COR-L47 (cell line): ENCODE results near the gene NRIP3.
"Not testable (repeated sequence)": the region's sequence is repeated elsewhere in the genome, so short reads cannot be mapped to it uniquely, and the experiment has no call there.

Experiments
- DNase-seq: peaks from one replicate; lab custom pipeline; 2025; lab: John Stamatoyannopoulos, UW

Gene NRIP3

DNA sequence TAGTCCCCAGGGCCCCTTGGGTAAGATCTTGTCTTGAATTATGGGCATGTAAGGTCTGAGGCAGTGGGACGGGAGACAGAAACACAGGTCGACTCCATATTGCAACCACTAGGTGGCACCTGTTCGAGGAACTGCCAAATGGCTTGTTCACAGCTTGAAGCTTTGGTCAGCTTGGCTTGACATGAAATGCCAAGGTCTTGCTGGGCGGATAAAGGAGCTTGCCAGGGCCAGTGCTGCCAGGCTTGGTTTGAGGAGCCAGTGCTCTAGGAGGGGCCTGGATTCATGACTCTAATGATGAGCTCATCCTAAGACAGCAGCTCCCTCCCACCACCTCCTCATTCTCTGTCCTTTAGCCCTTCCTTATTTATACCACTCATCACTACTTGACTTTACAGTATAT lies 11.9 kb upstream of the NRIP3 start:
- DNase-seq = peak; percentile 73

DNA sequence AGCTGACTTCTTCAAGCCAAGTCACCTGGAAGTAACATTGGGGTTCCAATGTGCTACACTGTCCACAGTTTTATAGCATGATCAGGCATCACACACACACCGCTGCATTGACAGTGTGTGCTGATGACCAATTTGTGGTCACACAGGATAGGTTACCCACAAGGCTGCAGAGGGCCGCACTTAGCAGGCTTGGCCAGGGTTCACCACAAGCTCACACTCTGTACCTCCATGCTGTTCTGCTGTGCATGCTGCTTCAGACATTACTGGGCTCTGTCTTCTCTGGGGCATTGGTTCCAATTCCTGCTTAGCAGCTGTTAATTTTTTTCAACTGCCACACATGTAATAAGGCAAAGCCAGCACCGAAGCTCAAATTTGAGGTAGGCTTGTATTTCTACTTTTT lies 11.0 kb upstream of the NRIP3 start:
- DNase-seq = no peak

DNA sequence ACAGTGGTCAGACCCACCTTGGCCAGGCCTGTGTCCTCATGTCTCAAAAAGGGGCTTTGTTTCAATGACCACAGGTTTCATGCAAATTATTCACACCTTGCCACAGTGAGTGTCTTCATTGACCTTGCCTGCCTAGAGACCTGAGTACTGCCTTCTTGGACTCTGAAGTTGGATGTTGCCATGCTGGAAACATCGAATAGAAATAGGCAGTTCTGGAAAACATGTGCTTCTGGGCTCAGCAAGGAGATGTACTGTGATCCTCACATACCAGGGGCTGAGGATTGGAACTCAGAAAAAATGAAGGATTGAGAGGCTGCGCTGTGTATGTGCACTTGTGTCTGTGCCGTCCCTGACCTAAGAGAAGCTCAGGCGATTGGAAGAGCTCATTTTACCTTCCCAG lies 9.6 kb upstream of the NRIP3 start:
- no peak for DNase-seq

DNA sequence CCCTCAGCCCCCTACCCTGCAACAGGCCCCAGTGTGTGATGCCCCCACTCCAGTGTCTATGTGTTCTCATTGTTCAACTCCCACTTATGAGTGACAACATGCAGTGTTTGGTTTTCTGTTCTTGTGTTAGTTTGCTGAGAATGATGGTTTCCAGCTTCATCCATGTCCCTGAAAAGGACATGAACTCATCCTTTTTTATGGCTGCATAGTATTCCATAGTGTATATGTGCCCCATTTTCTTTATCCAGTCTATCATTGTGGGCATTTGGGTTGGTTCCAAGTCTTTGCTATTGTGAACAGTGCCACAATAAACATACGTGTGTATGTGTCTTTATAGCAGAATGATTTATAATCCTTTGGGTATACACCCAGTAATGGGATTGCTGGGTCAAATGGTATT lies 5.7 kb upstream of the NRIP3 start:
- not testable (repeated sequence) for DNase-seq

DNA sequence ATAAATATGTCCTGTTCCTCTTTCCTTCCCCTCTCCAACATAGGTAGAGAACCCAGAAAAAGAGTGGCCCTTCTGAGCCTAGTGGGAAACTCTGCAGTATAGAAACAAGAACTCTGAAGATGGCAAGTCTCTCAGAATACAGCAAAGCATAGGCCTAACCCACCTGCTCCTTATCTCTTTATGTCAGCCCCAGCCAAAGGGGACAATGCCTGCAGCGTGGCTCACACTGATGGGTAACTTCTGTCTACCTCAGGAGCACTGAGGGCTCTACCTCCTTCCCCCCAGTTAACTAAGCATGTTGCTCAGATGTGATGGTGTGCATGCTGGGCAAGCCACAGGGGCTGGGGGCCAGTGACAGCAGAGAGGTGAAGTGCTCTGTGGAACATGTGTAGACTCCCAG lies 4.9 kb upstream of the NRIP3 start:
- no peak for DNase-seq

DNA sequence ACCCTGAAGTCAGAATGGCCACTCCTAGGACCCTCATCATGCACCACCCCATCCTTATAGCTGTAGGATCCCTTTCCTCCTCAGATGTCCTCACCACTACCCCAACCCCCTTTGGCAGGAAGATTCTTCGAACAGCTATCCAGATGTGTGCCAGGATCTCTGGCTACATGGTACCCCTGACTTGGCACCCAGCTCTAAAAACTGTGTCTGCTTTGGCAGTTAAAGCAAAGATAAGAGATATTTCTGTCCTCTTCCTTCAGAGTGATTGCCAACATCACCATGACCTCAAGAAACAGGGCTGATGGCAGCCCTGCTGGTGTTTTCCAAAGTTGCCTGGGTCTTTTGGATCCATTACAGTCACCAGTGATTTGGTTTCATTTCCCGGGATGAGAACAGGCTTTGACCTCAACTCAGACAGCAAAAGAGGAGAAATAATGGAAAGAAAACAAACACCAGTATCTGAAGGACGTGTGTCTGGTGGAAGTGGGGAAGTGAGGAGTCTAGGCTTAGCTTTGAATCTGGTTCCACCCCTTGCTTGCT lies 4.3 kb upstream of the NRIP3 start:
- no peak for DNase-seq

DNA sequence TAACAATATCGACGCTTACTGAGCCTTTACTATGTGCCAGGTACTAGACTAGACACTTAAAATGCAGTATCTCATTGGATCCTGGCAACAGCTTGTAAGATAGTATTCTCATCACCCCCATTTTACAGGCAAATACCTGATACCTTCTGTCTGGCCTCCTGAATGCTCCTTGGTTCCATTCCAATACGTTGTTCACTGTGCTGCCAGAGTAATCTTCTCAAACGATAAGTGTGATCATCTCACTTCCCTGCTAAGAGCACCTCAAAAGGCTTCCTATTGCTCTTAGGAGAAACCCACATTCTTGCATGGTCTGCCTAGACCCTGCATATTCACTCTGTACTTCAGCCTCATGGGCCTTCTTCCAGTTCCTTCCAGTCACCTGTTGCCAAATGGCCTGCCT lies 1.3 kb upstream of the NRIP3 start:
- DNase-seq = no peak

DNA sequence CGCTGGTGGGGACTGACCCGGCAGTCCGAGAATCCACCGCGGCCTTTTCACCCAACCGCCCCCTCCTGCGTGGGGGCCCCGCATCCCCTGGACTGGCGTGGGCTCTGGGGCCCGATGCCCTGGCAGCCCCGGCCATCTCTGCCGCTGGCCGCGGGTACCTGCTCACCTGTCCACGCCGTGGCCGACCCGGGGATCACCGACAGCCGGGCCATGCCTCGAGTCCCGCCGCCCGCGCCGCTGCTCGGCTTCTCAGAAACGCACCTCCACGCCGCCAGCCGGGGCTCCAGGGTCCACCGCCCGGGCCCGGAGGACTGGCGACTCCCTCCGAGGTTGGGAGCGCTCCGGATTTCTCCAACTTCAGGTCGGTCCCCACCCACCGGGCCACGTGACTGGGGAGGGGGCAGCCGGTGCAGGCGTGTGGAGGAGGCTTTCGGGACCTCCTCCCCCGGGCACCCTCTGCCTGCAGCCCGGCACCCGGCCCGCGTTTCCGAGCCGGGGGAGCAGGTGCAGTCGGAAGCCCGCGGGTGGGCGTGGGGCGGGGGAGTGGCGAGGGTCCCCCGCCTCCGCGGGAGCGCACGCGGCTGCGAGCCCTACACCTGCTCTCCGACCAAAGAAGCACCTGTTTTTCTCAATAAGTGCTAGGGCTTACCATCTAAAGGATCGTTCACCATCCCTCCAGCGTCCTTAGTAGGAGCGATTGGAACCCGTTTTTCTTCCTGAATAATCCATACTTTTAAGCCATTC lies 554 bp upstream of the NRIP3 start:
- DNase-seq = peak; percentile 23

DNA sequence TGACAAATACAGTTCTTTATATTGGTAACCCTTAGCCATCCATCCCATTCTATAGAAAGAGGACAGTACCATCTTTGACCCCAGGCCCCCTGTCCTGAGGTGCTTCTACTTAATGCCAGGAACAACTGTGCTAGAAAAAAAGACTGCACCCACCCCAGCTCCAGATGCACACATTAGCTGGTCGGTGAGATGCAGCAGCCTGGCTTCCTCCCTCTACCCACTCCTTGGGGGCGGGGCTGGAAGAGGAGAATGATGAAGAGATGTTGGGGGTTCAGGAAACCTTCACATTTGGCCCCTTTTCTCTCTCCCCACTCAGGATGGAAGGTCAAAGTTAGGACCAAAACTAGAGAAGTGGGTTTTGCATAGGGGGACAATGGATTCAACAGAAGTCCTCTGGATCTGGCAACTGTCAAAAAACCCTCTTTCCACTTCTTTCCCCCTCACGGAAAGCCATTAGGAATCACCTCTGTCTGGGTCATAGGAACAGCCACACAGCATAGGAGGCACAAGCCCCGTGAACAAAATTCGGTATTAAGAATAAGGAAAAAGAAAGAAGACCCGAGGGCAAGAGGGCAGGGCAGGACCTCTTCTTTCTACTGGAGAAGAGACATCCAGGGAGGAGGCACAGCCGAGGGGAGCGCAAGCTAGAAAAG lies 755 bp downstream of the NRIP3 start:
- DNase-seq = no peak

DNA sequence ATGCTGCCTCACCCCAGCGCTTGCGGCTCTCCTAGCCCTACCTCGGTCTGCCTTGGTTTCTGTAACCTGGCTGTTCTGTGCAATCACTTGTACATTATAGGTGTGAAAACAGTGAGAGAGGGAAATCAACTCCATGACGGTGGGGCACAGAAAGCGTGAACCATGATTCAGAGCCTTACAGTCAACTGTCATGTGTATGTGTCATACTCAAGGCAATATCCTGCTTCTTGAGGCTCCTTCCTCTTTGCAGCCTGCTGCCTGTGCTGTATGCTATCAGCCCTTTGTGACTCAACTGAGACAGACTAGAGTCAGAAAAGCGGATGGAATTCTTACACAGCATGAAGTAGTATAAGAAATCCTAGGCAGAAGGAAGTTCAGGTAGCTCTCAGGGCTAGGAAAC lies 2.1 kb downstream of the NRIP3 start:
- DNase-seq = no peak

DNA sequence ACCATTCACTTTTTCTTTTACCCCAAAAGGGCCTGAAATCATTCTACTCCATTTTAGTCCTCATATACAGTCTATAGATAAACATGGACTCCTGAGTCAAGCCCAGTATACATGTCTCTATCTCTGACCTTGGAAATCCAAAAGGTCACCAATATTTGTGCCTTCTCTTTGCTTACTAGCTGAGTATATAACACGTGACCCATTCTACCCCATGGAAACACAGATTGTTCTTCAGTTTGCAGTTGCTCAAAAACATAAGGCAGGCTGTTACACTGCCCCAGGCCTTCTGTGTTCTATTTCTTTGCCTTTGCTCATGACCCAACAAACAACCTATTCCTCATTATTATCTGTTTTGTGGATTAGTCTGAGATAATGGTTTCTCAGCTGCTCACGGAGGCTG lies 5.8 kb downstream of the NRIP3 start:
- DNase-seq = no peak

DNA sequence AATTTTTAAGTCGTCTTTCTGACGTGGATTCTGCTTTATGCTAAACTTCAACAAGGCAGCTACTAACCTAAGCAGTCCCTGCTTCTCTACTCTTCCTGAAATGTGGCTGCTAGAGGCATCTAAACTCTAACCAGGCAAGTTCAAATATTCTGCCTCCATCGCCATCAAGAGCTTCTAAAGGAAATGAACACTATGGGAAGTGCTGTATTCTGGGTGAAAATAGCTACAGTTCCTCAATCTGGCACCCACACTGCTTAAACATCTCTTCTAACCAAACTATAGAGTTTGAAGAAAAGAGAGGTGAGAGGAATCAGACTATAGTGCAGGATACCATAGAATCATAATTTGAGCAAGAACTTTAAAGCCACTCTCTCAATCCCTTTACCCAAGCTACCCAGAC lies 6.3 kb downstream of the NRIP3 start:
- DNase-seq = no peak

DNA sequence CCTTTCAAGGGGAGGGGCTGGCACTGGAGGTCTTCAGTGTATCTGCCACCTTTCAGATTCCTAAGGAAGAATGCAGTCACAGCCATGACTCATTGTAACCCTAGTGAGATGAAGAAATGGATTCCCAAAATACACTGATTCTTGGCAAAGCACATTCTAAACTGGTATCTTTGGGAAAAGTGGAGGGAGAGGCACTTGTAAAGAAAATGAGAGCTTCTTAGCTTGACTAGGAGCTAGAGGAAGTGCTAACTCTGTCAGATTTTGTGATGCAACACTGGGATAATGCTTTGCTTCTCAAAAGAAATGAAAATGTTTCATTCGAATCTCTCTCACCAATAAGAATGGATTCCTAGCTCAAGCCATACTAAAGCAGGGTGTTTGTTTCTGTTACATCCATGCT lies 14.3 kb downstream of the NRIP3 start:
- DNase-seq = no peak

DNA sequence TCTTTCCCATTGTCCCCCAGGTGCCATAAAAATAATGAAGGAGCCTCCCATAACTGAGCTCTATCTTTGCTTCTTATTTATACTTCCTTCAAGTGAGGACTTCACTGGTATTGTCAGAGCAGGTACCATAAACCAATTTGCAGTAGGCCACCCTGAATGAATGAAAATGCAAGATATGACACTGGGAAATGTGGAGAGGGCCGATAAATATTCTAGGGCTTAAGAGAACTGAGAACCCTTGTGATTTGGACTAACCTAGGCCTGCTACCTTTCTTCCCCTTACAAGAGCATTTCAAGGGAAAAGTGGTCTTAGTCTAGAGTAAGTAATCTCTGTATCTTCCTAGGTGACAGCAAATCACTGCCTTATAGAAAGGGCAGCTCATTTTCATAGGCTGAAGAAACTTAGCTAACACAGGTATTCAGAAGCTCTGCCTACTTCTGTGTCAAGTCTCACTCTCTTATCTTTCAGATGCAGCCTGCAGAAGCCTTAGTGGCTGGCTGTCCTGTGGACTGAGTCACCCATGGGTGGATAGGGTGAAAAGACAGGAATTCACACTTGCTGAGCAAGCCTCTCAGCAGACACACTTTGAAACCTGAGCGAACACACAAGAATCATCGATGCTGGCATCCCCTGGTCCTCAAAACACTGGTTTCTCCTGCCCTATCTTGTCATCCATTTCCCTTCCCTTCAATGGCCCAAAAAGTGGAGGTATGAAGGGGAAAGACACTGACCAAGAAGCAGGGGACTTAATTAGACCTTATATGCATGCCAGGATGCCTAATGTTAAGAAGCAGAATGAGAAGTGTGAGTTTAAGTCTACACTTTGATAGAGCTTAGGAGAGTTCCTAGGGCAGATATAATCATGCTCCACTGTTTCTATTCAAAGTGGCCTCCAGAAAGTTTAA lies 15.2 kb downstream of the NRIP3 start:
- no peak for DNase-seq

DNA sequence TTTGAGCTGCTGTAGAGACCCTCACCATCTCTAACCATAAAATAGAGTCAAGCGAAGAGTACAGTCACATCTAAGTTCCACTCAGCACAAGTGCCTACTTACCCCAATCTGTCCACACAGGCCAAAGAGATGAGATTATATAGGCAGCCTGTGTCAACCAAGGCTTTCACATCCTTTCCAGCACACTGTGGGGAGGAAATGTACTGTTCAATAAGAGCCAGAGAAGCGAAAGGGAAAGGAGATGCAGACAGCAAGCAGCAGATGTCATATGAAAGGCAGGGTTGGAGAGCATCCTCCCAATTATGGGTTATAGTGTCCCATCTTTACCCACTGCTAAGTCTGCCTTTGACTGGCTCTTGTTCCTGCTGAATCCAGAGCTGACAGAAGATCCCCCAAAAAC lies 16.4 kb downstream of the NRIP3 start:
- DNase-seq = no peak

DNA sequence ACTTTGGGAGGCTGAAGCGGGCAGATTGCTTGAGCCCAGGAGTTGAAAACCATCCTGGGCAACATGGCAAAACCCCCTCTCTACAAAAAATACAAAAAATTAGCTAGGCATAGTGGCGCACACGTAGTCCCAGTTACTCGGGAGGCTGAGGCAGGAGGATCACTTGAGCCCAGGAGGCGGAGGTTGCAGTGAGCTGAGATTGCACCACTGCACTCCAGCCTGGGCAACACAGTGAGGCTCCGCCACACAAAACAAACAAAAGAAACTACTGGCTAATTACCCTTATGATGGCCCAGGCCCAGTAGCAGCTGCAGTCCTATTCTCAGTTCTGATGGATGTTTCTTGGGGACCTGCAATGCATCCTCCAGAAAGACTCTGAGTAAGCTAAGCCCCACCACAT lies 17.0 kb downstream of the NRIP3 start:
- DNase-seq = not testable (repeated sequence)

DNA sequence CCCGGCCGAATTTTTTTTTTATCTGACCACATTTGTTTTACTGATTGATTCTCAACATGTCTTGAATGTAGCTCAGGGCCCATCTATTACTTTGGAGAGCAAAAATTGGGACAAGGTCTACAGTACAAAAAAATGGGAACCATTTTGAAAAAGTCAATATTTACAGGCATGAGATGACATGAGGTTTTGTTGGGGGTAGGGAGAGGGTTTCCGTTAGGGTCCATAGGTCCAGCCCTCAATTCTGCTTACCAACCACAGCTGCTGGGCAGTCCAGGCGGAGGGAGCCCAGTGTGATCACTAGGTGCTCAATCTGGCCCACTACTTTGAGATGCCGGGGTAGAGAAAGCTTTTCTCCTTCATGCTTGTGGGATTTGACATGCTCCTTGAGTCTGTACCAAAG lies 18.3 kb downstream of the NRIP3 start:
- DNase-seq = no peak

DNA sequence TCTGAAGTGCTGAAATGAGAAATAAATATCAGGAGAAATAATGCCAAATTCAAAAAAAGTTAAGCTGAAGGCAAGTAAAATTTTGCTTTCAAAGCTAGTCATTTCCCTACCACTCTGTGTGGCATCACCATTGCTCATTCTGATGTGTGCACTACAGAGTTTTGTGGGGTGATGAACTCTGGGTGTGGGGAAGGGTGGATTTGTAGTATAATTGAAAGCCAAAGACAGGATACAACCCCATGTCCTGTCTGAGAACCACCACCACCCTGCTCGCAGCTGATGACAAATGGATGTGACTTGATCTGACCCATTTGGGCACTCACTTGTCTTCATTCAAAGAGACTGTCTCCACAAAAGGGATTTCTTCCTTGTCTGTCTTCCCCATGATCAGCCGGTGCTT lies 20.2 kb downstream of the NRIP3 start:
- no peak for DNase-seq

DNA sequence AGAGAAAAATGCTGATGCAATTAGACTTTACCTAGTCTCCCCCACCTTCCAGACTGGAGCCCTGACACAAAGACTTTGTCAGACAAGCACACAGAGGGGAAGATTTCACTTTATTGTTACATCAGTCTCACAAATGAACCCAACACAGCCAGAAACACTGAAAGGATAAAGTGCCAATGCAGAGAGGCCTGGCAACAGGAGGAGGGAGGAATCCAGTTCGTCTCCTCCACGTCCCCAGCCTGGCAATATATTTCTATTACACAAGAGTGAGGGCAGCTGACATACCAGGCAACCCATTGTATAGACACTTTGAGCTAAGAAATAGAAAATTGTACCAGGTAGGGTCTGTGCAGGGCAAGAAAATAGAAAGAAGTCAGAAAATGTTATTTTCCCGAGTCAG lies 23.3 kb downstream of the NRIP3 start:
- DNase-seq = no peak

DNA sequence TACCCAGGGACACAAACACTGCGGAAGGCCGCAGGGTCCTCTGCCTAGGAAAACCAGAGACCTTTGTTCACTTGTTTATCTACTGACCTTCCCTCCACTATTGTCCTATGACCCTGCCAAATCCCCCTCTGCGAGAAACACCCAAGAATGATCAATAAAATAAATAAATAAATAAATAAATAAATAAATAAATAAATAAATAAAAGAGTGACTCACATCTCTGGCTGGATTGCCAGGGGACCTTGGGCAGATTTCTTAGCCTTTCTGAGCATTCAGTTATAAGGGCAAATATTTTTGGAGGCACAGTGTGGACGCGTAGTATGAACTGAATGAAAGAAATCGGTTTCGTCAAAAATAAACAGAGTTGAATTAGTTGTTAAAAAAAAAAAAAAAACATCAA lies 24.4 kb downstream of the NRIP3 start:
- DNase-seq = not testable (repeated sequence)

DNA sequence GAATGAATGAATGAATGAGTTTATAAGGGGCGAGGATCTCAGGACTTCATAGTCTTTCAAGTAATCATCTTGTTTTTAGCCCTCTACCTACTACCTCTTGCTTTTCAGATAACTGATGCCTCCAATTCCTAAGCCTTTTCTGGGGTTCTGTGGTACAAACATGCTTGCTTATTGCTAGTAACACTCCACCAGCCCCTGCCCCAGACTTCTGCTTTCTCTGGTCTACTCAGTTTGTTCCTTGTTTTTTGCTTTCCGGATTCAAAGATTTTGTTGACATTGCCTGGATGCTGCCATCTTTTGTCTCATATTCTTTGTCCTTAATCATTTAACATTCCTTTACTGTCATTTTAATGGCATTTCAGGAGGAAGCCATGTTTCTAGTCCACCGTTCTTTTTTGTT lies 30.7 kb downstream of the NRIP3 start:
- DNase-seq = no peak

DNA sequence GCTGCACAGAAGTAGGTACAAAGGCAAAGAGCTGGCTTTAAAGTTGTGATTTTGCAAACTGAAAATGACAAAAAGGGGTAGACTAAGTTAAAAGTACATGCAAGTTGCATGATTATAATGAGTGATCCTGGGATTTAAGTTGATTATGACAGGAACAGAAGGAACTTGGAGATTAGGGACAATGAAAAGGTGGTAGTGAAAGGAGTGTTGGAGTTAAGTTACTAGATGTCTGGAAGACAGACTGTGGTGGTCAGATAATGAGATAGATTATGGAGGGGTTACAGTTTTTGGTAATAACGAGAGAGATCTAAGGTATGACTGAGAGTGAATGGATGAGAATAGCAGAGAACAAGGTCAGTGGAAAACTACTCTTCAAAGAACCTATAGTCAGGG lies 31.9 kb downstream of the NRIP3 start:
- DNase-seq = no peak
